GM19324 (cell line): ENCODE data around the gene OCIAD2.
"Not testable (repeated sequence)": the region's sequence is repeated elsewhere in the genome, so short reads cannot be mapped to it uniquely, and the experiment has no call there.

ENCODE experiments used
- ATAC-seq: cut with Tn5 transposase; IDR thresholded peaks from one replicate; pipeline ENCODE4 v1.9.1; 2021; ENCODE audit warnings: mild to moderate bottlenecking, moderate library complexity; ENCODE audit not compliant: unreplicated experiment, low FRiP score

Gene OCIAD2

GRCh38 chr4:48862038-48862437 lies 44.5 kb downstream of the OCIAD2 start:
- ATAC-seq, result no peak

DNA sequence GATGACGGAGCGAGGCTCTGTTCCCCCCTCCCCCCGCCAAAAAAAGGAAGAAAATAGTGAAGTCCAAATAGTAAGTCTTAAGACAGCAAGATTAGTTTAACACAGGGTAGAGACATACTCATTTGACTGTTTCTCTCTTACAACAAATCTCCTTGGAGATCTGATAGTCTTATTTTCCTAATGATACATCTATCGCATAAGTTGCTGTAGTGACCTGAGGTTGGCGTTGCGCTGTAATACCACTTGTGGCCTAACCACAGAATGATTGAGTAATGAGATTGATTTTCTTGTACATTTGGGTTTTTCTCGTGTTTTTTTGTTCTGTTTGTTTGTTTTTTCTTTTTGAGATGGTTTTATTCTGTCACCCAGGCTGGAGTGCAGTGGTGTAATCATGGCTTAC lies 48.4 kb downstream of the OCIAD2 start:
- ATAC-seq, result no peak

DNA sequence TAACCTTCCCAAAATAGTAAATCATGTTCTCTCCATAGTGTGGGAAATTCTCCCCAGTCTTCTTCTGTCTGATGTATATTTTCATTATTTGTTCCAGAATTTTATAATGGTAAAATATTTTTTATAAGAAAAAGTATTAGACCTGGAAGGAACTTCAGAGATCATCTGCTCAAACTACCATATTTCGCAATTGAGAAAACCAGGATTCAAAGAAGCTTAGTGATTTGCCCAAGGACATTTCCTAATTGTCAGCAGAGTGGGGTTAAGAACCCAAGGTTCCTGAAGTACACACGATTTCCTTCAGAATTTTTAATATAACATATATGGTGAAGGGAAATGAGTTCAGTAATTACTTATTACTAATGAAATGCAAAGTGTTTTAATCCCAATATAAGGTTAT lies 51.6 kb downstream of the OCIAD2 start:
- no peak for ATAC-seq

- no peak for ATAC-seq
These were observed 52.2 kb downstream of the OCIAD2 start for GRCh38 chr4:48854395-48854683.

- no peak for ATAC-seq
These were observed 52.8 kb downstream of the OCIAD2 start for GRCh38 chr4:48853604-48854394.

DNA sequence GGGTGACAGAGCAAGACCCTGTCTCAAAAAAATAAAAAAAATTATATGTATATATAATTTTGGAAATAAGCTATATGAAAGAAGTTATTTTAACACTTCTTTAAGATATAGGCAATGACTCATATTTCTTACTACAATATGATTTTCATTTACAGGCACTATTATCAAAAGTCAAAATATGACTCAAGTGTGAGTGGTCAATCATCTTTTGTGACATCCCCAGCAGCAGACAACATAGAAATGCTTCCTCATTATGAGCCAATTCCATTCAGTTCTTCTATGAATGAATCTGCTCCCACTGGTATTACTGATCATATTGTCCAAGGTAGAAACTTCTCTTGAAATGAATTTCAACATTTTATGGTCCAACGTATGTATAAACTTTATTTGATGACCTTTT lies 54.9 kb downstream of the OCIAD2 start:
- ATAC-seq, result no peak

GRCh38 chr4:48848799-48849198 lies 57.8 kb downstream of the OCIAD2 start:
- ATAC-seq, result not testable (repeated sequence)

DNA sequence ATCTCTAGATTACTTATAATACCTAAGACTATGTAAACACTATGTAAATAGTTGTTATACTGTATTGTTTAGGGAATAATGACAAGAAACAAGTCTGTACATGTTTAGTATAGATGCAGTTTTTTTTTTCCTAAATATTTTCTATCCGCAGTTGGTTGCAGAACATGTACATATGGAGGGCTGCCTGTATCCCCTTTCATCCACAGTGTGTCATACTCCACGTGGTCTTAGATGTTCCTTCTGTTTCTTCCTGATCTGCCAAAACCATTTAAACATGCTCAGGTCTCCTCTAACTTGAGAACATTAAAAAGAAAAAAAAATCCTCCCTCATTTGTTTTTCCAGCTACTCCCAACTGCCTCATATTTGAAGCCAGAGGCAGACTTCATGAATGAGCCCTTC lies 61.7 kb downstream of the OCIAD2 start:
- no peak for ATAC-seq

DNA sequence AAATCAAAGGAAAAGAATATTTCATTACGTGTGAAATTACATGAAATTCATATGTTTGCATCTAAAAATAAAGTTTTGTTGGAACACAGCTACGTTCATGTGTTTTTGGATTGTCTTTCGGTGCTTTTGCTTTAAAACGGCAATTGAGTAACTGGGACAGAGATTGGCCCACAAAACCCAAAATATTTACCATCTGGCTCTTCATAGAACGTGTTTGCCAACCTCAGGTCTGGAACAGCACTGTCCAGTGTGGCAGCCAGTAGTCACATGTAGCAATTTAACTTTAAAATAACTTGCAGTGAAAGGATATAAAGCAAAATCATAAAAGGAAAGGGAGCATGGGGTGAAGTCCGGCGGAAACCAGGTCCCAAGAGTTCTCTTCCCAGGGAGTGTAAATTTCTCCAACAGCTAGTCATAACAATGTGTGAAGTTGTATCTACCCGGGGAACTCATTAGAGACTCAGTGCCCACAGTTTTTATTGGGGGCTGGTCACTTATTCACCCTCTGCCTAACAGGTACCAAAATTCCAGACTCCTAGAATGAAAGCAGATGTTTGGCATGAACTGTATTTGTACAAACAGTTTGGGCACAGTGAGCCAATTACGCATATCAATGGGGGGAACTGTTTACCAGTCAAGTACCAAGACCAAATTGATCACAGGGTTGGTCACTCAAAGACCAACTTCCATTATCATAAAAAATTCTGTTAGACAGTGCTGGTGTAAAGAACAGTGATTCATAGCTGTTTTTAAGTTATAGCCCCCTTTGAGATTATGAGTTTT lies 65.3 kb downstream of the OCIAD2 start:
- no peak for ATAC-seq

DNA sequence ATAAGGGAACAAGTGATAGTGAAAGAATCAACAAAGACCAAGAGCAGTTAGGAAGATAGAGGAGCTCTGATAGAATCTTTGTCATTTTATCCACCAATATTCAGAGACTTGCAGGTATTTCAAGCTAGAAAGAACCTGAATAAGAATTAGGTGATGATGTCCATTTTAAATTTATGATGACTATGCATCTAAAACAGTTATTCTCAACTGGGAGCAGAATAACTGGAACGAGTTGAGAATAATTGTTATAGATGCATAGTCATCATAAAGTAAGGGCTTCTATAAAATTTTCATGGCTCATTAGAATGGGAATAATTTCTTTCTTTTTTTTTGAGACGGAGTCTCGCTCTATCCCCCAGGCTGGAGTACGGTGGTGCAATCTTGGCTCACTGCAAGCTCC lies 69.9 kb downstream of the OCIAD2 start:
- ATAC-seq, result no peak
